AG09319 (cell line): ENCODE data around the gene RPH3AL.
"Not testable (repeated sequence)": the region's sequence is repeated elsewhere in the genome, so short reads cannot be mapped to it uniquely, and the experiment has no call there.

ENCODE experiments used
- DNase-seq: peaks from one replicate; pipeline ENCODE4 v3.0.0-alpha.2; 2010; ENCODE audit warnings: low read depth; ENCODE audit errors: extremely low read depth
- TF ChIP-seq, protein P1 (sequence below): IDR thresholded peaks from 2 replicates; pipeline ENCODE4 v1.5.1; 2011; ENCODE audit warnings: low read depth, mild to moderate bottlenecking, inconsistent platforms, low read length, moderate library complexity

RPH3AL gene

DNA sequence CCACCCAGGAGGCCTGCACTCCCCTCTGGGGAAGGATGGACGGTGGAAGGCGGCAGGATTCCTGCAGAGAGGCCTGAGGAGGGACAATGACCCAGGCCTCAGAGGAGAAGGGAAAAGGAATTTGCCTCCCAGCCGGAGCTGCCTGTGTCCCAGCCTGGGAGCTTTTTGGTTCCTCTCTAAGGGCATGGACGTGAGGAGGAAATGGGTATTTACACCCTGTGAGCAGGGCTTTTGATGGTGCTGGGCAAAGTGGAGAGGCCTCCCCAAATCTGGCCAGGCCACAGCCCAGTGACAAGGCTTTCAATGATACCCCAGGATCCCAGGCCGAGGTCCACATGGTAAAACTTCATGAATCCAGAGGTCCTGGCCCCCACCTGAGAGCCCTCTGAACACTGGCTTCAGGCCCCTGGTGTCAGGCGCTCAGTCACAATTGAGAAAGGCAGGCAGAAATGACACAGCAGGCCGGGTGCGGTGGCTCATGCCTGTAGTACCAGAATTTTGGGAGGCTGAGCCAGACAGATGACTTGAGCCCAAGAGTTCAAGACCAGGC is 115.1 kb downstream of the RPH3AL start:
- TF ChIP-seq, protein P1, sequence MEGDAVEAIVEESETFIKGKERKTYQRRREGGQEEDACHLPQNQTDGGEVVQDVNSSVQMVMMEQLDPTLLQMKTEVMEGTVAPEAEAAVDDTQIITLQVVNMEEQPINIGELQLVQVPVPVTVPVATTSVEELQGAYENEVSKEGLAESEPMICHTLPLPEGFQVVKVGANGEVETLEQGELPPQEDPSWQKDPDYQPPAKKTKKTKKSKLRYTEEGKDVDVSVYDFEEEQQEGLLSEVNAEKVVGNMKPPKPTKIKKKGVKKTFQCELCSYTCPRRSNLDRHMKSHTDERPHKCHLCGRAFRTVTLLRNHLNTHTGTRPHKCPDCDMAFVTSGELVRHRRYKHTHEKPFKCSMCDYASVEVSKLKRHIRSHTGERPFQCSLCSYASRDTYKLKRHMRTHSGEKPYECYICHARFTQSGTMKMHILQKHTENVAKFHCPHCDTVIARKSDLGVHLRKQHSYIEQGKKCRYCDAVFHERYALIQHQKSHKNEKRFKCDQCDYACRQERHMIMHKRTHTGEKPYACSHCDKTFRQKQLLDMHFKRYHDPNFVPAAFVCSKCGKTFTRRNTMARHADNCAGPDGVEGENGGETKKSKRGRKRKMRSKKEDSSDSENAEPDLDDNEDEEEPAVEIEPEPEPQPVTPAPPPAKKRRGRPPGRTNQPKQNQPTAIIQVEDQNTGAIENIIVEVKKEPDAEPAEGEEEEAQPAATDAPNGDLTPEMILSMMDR: no peak
- DNase-seq: no peak

DNA sequence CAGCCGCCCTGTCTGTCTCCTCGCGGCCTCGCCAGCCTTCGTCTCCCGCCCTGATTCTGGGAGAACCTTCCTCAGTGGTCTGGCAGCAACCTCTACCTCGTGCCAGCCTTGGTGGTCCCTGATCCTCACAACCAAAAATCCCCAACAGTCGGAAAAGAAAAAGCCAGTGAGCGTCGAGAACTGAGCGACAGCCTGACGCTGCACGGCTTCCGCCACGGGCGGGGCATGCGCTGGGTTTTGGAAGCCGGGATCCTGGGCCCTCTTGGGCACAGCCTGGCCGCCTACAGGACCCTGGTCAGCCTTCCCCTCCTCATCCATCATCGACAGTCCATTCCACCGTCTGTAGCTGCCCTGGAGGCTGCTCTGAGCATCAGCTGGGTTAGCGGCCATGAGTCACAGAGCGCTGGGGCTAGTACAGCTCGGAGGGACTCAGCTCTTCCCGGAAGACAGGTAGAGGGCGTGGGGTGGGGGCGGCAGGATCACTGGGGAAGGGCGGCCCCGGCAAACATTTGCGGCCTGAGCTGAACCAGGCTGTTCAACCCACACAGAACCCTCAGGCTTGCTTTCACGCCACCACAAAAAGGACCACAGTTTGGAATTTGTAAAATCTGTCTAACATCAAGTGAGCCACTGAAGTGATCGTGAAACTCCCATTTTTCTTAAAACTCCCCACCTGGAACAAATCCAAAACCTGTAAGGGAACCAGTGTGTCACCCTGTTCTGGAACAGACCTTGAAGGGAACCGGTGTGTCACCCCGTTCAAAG is 115.8 kb downstream of the RPH3AL start:
- DNase-seq: no peak
- TF ChIP-seq, protein P1: no peak

DNA sequence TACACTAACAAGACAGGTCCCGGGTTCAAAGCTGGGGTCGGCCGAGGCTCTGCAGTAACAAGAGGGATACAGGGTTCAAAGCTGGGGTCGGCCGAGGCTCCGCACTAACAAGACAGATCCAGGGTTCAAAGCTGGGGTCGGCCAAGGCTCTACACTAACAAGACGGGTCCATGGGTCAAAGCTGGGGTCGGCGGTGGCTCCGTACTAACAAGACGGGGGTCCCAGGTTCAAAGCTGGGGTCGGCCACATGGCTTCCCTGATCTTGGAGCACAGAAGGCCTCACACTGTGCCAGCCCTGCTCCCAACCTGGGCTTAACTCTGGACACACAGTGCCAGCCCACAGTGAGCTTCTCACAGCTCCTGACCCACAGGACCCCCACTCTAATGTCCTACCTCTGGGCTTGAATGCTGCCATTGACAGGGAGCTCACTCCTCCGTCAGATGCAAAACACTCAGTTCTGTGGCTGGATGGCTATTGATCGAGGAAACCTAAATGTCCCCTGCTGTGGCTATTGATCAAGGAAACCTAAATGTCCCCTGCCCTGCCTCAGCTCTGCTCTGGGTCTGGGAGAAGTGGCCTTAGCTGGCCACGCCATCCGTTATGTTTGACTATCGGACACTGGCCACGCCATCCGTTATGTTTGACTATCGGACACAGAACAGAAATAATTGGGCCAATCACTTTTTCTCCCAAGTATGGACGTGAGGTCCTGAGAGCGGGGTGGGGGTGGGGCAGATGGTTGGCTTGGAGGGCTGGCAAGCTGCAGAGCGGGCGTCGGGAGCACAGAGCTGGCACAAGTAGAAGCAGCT is 116.6 kb downstream of the RPH3AL start:
- TF ChIP-seq, protein P1: no peak
- no peak for DNase-seq

DNA sequence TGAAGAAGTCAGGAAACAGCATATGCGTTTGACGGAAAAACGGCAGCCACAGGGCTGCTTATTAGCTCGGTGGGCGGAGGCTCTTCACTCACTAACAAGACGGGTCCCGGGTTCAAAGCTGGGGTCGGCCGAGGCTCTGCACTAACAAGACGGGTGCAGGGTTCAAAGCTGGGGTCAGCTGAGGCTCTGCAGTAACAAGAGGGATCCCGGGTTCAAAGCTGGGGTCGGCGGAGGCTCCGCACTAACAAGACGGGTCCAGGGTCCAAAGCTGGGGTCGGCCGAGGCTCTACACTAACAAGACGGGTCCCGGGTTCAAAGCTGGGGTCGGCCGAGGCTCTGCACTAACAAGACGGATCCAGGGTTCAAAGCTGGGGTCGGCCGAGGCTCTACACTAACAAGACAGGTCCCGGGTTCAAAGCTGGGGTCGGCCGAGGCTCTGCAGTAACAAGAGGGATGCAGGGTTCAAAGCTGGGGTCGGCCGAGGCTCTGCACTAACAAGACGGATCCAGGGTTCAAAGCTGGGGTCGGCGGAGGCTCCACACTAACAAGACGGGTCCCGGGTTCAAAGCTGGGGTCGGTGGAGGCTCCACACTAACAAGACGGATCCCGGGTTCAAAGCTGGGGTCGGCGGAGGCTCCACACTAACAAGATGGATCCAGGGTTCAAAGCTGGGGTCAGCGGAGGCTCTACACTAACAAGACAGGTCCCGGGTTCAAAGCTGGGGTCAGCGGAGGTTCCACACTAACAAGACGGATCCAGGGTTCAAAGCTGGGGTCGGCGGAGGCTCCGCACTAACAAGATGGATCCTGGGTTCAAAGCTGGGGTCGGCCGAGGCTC is 117.4 kb downstream of the RPH3AL start:
- not testable (repeated sequence) for DNase-seq

DNA sequence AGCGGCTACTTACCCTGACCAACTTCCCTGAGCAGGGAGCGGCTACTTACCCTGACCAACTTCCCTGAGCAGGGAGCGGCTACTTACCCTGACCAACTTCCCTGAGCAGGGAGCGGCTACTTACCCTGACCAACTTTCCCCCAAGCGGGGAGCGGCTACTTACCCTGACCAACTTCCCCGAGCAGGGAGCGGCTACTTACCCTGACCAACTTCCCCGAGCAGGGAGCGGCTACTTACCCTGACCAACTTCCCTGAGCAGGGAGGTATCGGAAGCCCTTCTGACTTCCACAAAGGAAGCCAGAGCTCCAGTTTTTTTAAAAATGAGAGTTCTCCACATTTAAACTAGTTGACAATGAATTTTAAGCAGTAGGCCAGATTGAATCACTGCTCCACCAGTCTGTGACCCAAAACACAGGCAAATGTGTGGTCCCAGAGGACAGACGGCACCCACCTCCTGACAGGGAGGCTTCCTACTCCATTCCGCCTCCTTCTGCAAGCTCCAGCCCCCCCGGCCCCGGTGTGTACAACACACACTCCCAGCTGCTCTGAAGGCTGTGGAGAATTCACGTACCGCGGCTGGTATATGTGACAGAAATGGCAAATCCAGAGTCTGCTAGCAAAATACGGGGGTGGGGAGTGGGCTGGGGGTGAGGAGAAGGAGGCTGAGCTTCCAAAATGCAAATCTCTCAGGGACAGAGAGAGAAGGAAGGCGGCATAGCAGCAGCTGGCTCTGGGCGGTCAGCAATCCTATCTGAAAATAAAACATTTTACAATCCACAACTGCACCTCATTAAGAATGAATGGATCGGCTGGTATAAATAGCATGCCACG is 118.2 kb downstream of the RPH3AL start:
- not testable (repeated sequence) for DNase-seq

DNA sequence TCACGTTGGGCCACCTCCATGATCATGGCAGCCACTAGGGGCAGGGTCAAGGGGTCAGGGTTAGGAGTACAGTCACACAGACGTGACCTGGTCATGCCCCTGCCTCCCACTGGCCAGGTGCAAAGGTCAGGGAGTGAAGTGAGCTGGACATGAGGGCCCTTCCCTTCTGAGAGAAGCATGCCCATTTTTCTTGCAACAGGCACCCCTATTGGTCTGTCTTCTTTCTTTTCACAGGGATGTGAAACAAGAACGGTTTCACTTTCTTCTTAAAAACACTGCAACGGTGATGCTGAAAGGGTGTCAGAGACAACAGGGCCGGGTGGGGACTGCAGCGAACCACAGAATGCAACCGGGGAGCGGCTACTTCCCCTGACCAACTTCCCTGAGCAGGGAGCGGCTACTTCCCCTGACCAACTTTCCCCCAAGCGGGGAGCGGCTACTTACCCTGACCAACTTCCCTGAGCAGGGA is 119.1 kb downstream of the RPH3AL start:
- DNase-seq: no peak
- TF ChIP-seq, protein P1: no peak

DNA sequence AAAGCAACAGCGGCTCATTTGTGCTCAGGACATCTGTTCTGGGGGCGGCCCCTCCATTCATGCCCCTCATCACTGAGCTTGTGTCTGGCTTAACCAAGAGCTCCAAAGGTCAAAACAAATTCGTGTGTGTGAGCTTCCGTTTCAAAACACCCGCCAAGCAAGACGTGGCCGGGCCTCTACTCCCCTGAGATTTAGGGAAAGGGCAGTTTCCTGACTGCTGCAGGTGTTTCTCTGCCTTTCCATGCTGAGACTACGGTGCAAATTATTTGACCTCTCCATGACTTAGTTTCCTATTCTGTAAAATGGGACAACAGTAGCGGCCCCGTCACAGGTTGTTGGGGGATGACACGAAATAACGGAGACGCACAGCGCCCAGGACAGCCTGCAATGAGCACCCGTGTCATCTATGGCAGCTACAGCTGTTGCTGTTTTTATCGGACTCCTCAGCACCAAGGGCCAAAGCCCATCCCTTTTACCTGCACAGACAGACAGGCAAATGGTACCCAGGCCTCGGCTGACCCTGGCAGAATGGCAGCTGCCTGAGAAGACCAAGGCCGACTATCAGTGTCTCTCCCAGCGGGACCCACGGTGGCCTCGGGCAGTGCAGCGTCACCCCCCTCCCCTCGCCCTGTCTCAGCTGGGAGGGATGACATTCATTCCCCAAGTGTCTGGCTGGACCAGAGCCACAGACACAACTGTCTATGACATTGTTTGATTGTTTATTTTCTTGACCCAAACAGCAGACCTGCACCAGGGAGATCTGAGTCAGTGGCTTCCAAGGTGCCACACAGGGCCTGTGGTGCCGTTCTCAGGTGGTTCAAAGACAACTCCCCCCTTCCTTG is 120.4 kb downstream of the RPH3AL start:
- TF ChIP-seq, protein P1: no peak
- no peak for DNase-seq
